Mesendoderm (in vitro differentiated cells): ENCODE results near the gene DCAF12.
"Not testable (repeated sequence)": the region's sequence is repeated elsewhere in the genome, so short reads cannot be mapped to it uniquely, and the experiment has no call there.

ENCODE experiments used
- DNase-seq: peaks from one replicate; pipeline ENCODE4 v3.0.0; 2013
- H2AK5ac ChIP-seq: 2 replicates; pipeline ENCODE4 v1.6.1; 2013; ENCODE audit warnings: low read length, inconsistent platforms
- H2BK120ac ChIP-seq: 2 replicates; pipeline ENCODE4 v1.6.1; 2013; ENCODE audit warnings: low read depth, mild to moderate bottlenecking, low read length, moderate library complexity, mixed read lengths
- H2BK15ac ChIP-seq: replicated peaks from 2 replicates; pipeline ENCODE4 v1.6.1; 2013; ENCODE audit warnings: low read depth, mild to moderate bottlenecking, moderate library complexity
- H2BK5ac ChIP-seq: 2 replicates; pipeline ENCODE4 v1.6.1; 2013; ENCODE audit warnings: low read length, inconsistent platforms
- H3K18ac ChIP-seq: 2 replicates; pipeline ENCODE4 v1.6.1; 2013; ENCODE audit warnings: mild to moderate bottlenecking, low read length, mixed read lengths
- H3K23ac ChIP-seq: one replicate; pipeline ENCODE4 v1.6.1; 2013; ENCODE audit warnings: low read length
- H3K27ac ChIP-seq: 2 replicates; pipeline ENCODE4 v1.5.1; 2013; ENCODE audit warnings: low read depth, mild to moderate bottlenecking, inconsistent platforms, low read length, moderate library complexity
- H3K27me3 ChIP-seq: 2 replicates; pipeline ENCODE4 v1.6.1; 2013; ENCODE audit warnings: low read length, control low read depth, mild to moderate bottlenecking, inconsistent platforms; ENCODE audit not compliant: insufficient read depth, poor library complexity
- H3K36me3 ChIP-seq: 2 replicates; pipeline ENCODE4 v1.6.1; 2013; ENCODE audit warnings: low read length, inconsistent platforms; ENCODE audit not compliant: control insufficient read depth, insufficient read depth
- H3K4ac ChIP-seq: one replicate; pipeline ENCODE4 v1.6.1; 2013; ENCODE audit warnings: low read depth, mild to moderate bottlenecking, low read length, moderate library complexity
- H3K4me1 ChIP-seq: 2 replicates; pipeline ENCODE4 v1.6.1; 2013; ENCODE audit warnings: low read depth, low read length, inconsistent platforms; ENCODE audit not compliant: control insufficient read depth
- H3K4me2 ChIP-seq: 2 replicates; pipeline ENCODE4 v1.6.1; 2013; ENCODE audit warnings: low read length
- H3K4me3 ChIP-seq: 2 replicates; pipeline ENCODE4 v1.5.1; 2013; ENCODE audit warnings: mild to moderate bottlenecking, low read length
- H3K56ac ChIP-seq: one replicate; pipeline ENCODE4 v1.6.1; 2013; ENCODE audit warnings: low read length
- H3K79me1 ChIP-seq: 2 replicates; pipeline ENCODE4 v1.6.1; 2013; ENCODE audit warnings: low read length, inconsistent platforms
- H3K79me2 ChIP-seq: 2 replicates; pipeline ENCODE4 v1.6.1; 2013; ENCODE audit warnings: mild to moderate bottlenecking, low read length; ENCODE audit not compliant: control insufficient read depth, insufficient read depth
- H3K9ac ChIP-seq: 2 replicates; pipeline ENCODE4 v1.6.1; 2013; ENCODE audit warnings: low read length, inconsistent platforms
- H4K5ac ChIP-seq: one replicate; pipeline ENCODE4 v1.6.1; 2013; ENCODE audit warnings: low read length
- H4K8ac ChIP-seq: one replicate; pipeline ENCODE4 v1.6.1; 2013; ENCODE audit warnings: low read depth, mild to moderate bottlenecking, control low read depth, low read length, moderate library complexity
- WGBS: extraction: QIAGEN DNeasy Blood & Tissue Kit; methylation state at CpG from one replicate; pipeline ENCODE4 v1.1.7; 2013; ENCODE audit warnings: low lambda C conversion rate, missing lambda C conversion rate; ENCODE audit not compliant: insufficient coverage; ENCODE audit errors: extremely low coverage; 5-methylcytosine and 5-hydroxymethylcytosine counted together

Gene DCAF12

GRCh38 chr9:34046784-34047379, 79.6 kb downstream of the DCAF12 start:
- no CpG with 5 or more reads among the region's 5 CpGs for WGBS
- Histone ChIP-seq H3K18ac (no peak overlapping the region), H3K27ac (no peak overlapping the region), H2AK5ac (no peak overlapping the region), H3K79me1 (peaks cover 2% of the 10 kb centered on the region), H3K9ac (peak overlapping the region; percentile 95), H2BK15ac (no peak overlapping the region), H4K5ac (no peak overlapping the region), H3K4me3 (peak overlapping the region; percentile 3), H3K79me2 (peaks cover 58% of the 10 kb centered on the region), H3K23ac (no peak overlapping the region), H3K36me3 (no peaks in the 10 kb centered on the region), H2BK5ac (no peak overlapping the region), H3K27me3 (no peaks in the 10 kb centered on the region), H3K56ac (peak overlapping the region; percentile 77), H3K4me1 (peaks cover 4% of the 10 kb centered on the region), H2BK120ac (no peak overlapping the region), H4K8ac (no peak overlapping the region), H3K4me2 (peak overlapping the region; percentile 82), H3K4ac (no peak overlapping the region)
- peak; percentile 42 for DNase-seq

- Histone ChIP-seq H3K27me3 (no peaks in the 10 kb centered on the region), H3K9ac (no peak overlapping the region), H3K4me3 (no peak overlapping the region), H3K27ac (no peak overlapping the region), H4K8ac (no peak overlapping the region), H4K5ac (no peak overlapping the region), H2BK15ac (no peak overlapping the region), H2BK120ac (no peak overlapping the region), H3K4me2 (no peak overlapping the region), H2AK5ac (no peak overlapping the region), H3K4ac (no peak overlapping the region), H3K56ac (no peak overlapping the region), H3K4me1 (peaks cover 4% of the 10 kb centered on the region), H3K79me2 (peaks cover 63% of the 10 kb centered on the region), H3K23ac (no peak overlapping the region), H2BK5ac (no peak overlapping the region), H3K79me1 (peaks cover 2% of the 10 kb centered on the region), H3K18ac (no peak overlapping the region), H3K36me3 (no peaks in the 10 kb centered on the region)
- 100% methylated on average over 1 of the region's 3 CpGs for WGBS
- DNase-seq: no peak
Measured at GRCh38 chr9:34045903-34046302, 80.6 kb downstream of the DCAF12 start.

- H3K9ac ChIP-seq, H4K5ac ChIP-seq, H3K79me1 ChIP-seq, H3K23ac ChIP-seq, H3K36me3 ChIP-seq, H3K4me2 ChIP-seq, H2BK120ac ChIP-seq, H3K56ac ChIP-seq, H3K27ac ChIP-seq, H3K4me3 ChIP-seq, H3K27me3 ChIP-seq, H3K4me1 ChIP-seq, H3K4ac ChIP-seq, H2AK5ac ChIP-seq, H2BK15ac ChIP-seq, DNase-seq, H4K8ac ChIP-seq, H2BK5ac ChIP-seq, H3K18ac ChIP-seq: not testable (repeated sequence)
- WGBS: no CpG with 5 or more reads among the region's 10 CpGs
- peaks cover 66% of the 10 kb centered on the region for H3K79me2 ChIP-seq
Measured at GRCh38 chr9:34042074-34042473, 84.4 kb downstream of the DCAF12 start.

GRCh38 chr9:34038851-34039250, 87.6 kb downstream of the DCAF12 start:
- H3K79me1 ChIP-seq: peaks cover 11% of the 10 kb centered on the region
- not testable (repeated sequence) for H3K4me3 ChIP-seq, H2AK5ac ChIP-seq, H2BK120ac ChIP-seq, H3K4me1 ChIP-seq, H3K27me3 ChIP-seq, H3K9ac ChIP-seq, DNase-seq, H4K5ac ChIP-seq, H3K4ac ChIP-seq, H4K8ac ChIP-seq, H2BK5ac ChIP-seq, H3K23ac ChIP-seq, H3K18ac ChIP-seq, H3K36me3 ChIP-seq, H3K4me2 ChIP-seq, H3K27ac ChIP-seq, H3K56ac ChIP-seq, H2BK15ac ChIP-seq
- H3K79me2 ChIP-seq: peaks cover 61% of the 10 kb centered on the region
- no CpG with 5 or more reads among the region's 37 CpGs for WGBS

- Histone ChIP-seq H3K23ac (no peak overlapping the region), H4K8ac (no peak overlapping the region), H3K4me3 (no peak overlapping the region), H3K18ac (no peak overlapping the region), H3K4me2 (no peak overlapping the region), H2AK5ac (no peak overlapping the region), H3K56ac (no peak overlapping the region), H3K9ac (no peak overlapping the region), H3K4ac (no peak overlapping the region), H3K27ac (no peak overlapping the region), H3K4me1 (no peaks in the 10 kb centered on the region), H3K79me1 (peaks cover 9% of the 10 kb centered on the region), H3K27me3 (no peaks in the 10 kb centered on the region), H4K5ac (no peak overlapping the region), H2BK5ac (no peak overlapping the region), H2BK15ac (no peak overlapping the region), H3K79me2 (peaks cover 57% of the 10 kb centered on the region), H2BK120ac (no peak overlapping the region), H3K36me3 (peaks cover 2% of the 10 kb centered on the region)
- WGBS: no CpG with 5 or more reads among the region's 2 CpGs
- no peak for DNase-seq
Measured at GRCh38 chr9:34037626-34038025, 88.9 kb downstream of the DCAF12 start.

DNA sequence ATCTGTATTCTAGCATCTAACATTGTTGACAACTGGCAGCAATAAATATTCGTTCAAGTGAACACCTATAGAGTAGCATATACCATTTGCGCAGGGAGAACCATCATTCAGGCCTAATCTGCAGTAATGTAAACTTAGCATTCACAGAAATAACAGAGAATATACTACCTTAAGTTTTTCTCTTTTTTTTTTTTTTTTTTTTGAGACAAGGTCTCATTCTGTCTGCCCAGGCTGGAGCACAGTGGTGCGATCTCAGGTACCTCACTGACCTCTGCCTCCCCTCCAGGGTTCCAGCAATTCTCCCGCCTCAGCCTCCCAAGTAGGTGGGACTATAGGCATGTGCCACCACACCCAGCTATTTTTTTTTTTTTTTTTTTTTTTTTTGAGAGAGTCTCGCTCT, 89.9 kb downstream of the DCAF12 start:
- Histone ChIP-seq H3K18ac (no peak overlapping the region), H3K79me1 (peaks cover 13% of the 10 kb centered on the region), H3K36me3 (peaks cover 2% of the 10 kb centered on the region), H3K4me3 (no peak overlapping the region), H2BK5ac (no peak overlapping the region), H2AK5ac (no peak overlapping the region), H4K8ac (no peak overlapping the region), H3K9ac (no peak overlapping the region), H3K4me1 (no peaks in the 10 kb centered on the region), H3K27me3 (no peaks in the 10 kb centered on the region), H3K79me2 (peaks cover 60% of the 10 kb centered on the region), H3K4ac (no peak overlapping the region), H2BK15ac (no peak overlapping the region), H3K23ac (no peak overlapping the region), H3K4me2 (no peak overlapping the region), H3K27ac (no peak overlapping the region), H2BK120ac (no peak overlapping the region), H4K5ac (no peak overlapping the region), H3K56ac (no peak overlapping the region)
- WGBS: no CpG with 5 or more reads among the region's 5 CpGs
- DNase-seq: no peak
